Body of pancreas (tissue), 4 donors: ENCODE measurements around the gene KDM4C.

Source experiments
- POLR2A ChIP-seq, 3 donors: fragments of 450-650 bp; IDR thresholded peaks; one replicate each; pipeline ENCODE4 v1.6.1; 2016; ENCODE audit warnings: antibody characterized with exemption in 3 of 3, mild to moderate bottlenecking in 2 of 3
- TF ChIP-seq, protein P1 (sequence below), 7 experiments: fragments of 450-650 bp in 4 of 7; fragments of 200-600 bp in 3 of 7; sonication (generic) in 3 of 7; IDR thresholded peaks; one replicate each; pipeline ENCODE4 v1.5.1; 2016 to 2019; ENCODE audit warnings: antibody characterized with exemption in 7 of 7

DNA sequence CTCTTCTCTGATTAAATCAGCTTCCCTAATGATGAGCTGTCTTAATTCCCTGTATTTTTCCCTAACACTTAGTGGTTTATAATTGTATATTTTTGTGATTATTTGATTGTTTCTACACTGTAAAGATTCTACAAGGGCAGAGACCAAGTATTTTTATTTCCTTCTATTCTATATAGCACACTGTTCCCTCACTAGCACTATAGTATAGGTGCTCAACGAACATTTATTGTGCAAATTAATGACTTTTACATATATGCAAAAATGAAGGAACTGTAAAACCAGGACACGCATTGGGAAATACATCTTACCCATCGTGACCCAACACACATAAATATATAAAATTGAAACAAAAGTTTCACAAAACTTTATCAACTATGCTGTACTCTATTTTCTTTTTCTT is 7.6 kb downstream of the KDM4C start:
- TF ChIP-seq, protein P1, sequence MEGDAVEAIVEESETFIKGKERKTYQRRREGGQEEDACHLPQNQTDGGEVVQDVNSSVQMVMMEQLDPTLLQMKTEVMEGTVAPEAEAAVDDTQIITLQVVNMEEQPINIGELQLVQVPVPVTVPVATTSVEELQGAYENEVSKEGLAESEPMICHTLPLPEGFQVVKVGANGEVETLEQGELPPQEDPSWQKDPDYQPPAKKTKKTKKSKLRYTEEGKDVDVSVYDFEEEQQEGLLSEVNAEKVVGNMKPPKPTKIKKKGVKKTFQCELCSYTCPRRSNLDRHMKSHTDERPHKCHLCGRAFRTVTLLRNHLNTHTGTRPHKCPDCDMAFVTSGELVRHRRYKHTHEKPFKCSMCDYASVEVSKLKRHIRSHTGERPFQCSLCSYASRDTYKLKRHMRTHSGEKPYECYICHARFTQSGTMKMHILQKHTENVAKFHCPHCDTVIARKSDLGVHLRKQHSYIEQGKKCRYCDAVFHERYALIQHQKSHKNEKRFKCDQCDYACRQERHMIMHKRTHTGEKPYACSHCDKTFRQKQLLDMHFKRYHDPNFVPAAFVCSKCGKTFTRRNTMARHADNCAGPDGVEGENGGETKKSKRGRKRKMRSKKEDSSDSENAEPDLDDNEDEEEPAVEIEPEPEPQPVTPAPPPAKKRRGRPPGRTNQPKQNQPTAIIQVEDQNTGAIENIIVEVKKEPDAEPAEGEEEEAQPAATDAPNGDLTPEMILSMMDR (IDR thresholded peaks at IDR 0.05) = no peak
- TF ChIP-seq POLR2A (IDR thresholded peaks at IDR 0.05) = no peak
